WTC11 (cell line): ENCODE data around the gene ALAD.

Experiments
- ATF1 ChIP-seq: sonication (generic); formaldehyde crosslinking; IDR thresholded peaks from 2 replicates; pipeline ENCODE4 v1.8.1; 2023; ENCODE audit warnings: mild to moderate bottlenecking, moderate library complexity, missing genetic modification reagents
- FOXJ3 ChIP-seq: sonication (generic); formaldehyde crosslinking; IDR thresholded peaks from 2 replicates; pipeline ENCODE4 v1.9.0; 2021; ENCODE audit warnings: missing genetic modification reagents, mild to moderate bottlenecking, borderline replicate concordance
- RORB ChIP-seq: fragments of 250-450 bp; sonication (Bioruptor Pico); IDR thresholded peaks from 2 replicates; pipeline ENCODE4 v1.9.0; 2021; ENCODE audit warnings: mild to moderate bottlenecking
- SMAD3 ChIP-seq: sonication (generic); formaldehyde crosslinking; IDR thresholded peaks from 2 replicates; pipeline ENCODE4 v1.8.0; 2022; ENCODE audit warnings: missing genetic modification reagents, mild to moderate bottlenecking, borderline replicate concordance
- SMAD4 ChIP-seq: sonication (generic); formaldehyde crosslinking; IDR thresholded peaks from 2 replicates; pipeline ENCODE4 v1.8.0; 2022; ENCODE audit warnings: mild to moderate bottlenecking, missing genetic modification reagents
- TEAD4 ChIP-seq: sonication (generic); formaldehyde crosslinking; IDR thresholded peaks from 2 replicates; pipeline ENCODE4 v1.8.0; 2022; ENCODE audit warnings: mild to moderate bottlenecking, missing genetic modification reagents
- ZNF121 ChIP-seq: sonication (generic); formaldehyde crosslinking; IDR thresholded peaks from 2 replicates; pipeline ENCODE4 v1.8.0; 2023; ENCODE audit warnings: missing genetic modification reagents
- ZNF138 ChIP-seq: sonication (generic); formaldehyde crosslinking; conservative IDR thresholded peaks from 2 replicates; pipeline ENCODE4 v1.8.1; 2022; ENCODE audit warnings: mild to moderate bottlenecking, moderate library complexity, missing genetic modification reagents
- TF ChIP-seq, protein P1 (sequence below): fragments of 200-600 bp; IDR thresholded peaks from 2 replicates; pipeline ENCODE4 v1.8.0; 2022; ENCODE audit warnings: antibody characterized with exemption
- TF ChIP-seq, protein P2 (sequence below): sonication (generic); formaldehyde crosslinking; IDR thresholded peaks from 2 replicates; pipeline ENCODE4 v1.8.0; 2022; ENCODE audit warnings: mild to moderate bottlenecking, missing genetic modification reagents
- TF ChIP-seq, protein P3 (sequence below): sonication (generic); formaldehyde crosslinking; IDR thresholded peaks from 2 replicates; pipeline ENCODE4 v1.8.1; 2023; ENCODE audit warnings: mild to moderate bottlenecking, missing genetic modification reagents, moderate library complexity

DNA sequence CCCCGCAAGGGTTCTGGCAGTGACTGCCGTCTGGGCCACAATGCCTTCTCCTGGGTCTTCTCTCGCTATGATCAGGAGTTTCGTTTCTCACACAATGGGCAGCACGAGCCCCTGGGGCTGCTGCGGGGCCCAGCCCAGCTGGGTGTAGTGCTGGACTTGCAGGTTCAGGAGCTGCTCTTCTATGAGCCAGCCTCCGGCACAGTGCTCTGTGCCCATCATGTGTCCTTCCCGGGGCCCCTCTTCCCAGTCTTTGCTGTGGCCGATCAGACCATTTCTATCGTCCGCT is 31.3 kb downstream of the ALAD start:
- TF ChIP-seq, protein P1, sequence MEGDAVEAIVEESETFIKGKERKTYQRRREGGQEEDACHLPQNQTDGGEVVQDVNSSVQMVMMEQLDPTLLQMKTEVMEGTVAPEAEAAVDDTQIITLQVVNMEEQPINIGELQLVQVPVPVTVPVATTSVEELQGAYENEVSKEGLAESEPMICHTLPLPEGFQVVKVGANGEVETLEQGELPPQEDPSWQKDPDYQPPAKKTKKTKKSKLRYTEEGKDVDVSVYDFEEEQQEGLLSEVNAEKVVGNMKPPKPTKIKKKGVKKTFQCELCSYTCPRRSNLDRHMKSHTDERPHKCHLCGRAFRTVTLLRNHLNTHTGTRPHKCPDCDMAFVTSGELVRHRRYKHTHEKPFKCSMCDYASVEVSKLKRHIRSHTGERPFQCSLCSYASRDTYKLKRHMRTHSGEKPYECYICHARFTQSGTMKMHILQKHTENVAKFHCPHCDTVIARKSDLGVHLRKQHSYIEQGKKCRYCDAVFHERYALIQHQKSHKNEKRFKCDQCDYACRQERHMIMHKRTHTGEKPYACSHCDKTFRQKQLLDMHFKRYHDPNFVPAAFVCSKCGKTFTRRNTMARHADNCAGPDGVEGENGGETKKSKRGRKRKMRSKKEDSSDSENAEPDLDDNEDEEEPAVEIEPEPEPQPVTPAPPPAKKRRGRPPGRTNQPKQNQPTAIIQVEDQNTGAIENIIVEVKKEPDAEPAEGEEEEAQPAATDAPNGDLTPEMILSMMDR = no peak
- TF ChIP-seq, protein P2, sequence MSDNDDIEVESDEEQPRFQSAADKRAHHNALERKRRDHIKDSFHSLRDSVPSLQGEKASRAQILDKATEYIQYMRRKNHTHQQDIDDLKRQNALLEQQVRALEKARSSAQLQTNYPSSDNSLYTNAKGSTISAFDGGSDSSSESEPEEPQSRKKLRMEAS (CRISPR knock-in tag) = no peak
- TF ChIP-seq RORB (CRISPR knock-in tag) = no peak
- TF ChIP-seq, protein P3, sequence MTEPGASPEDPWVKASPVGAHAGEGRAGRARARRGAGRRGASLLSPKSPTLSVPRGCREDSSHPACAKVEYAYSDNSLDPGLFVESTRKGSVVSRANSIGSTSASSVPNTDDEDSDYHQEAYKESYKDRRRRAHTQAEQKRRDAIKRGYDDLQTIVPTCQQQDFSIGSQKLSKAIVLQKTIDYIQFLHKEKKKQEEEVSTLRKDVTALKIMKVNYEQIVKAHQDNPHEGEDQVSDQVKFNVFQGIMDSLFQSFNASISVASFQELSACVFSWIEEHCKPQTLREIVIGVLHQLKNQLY (CRISPR knock-in tag) = no peak
- TF ChIP-seq TEAD4 (CRISPR knock-in tag) = no peak
- no peak for TF ChIP-seq FOXJ3 (CRISPR knock-in tag)
- TF ChIP-seq ATF1 (CRISPR knock-in tag) = no peak
- TF ChIP-seq SMAD4 (CRISPR knock-in tag) = no peak
- TF ChIP-seq ZNF138 (CRISPR knock-in tag) = no peak
- no peak for TF ChIP-seq SMAD3 (CRISPR knock-in tag)
- TF ChIP-seq ZNF121 (CRISPR knock-in tag) = no peak
